Measurements from ENCODE around the gene DOCK9. TPM values are rescaled to one million over a fixed set of nuclear protein-coding genes. Genes with fewer than 3 reads are reported as not detected.

DOCK9 gene
- total and polyA plus RNA-seq, 9 donors: 31.0 to 75.3 (median 45.4) TPM

DNA sequence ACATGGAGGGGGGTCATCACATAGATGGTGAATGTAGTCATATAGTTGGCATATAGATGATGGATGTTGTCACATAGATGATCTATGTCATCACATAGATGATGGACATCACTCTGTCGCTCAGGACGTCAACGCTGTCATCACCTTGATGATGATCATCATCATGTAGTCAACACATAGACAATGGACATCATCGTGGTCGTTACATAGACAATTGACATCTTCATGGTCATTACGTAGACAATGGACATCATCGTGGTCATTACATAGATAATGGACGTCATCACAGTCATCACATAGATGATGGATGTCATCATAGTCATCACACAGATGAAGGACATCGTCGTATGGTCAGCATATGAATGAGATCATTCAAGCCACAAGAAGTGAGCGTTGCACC lies 196.8 kb downstream of the DOCK9 start:
- WGBS, 3 donors: 72 to 86% (median 77%) methylated on average over 11 of the region's 11 CpGs
- TF ChIP-seq, protein P1, sequence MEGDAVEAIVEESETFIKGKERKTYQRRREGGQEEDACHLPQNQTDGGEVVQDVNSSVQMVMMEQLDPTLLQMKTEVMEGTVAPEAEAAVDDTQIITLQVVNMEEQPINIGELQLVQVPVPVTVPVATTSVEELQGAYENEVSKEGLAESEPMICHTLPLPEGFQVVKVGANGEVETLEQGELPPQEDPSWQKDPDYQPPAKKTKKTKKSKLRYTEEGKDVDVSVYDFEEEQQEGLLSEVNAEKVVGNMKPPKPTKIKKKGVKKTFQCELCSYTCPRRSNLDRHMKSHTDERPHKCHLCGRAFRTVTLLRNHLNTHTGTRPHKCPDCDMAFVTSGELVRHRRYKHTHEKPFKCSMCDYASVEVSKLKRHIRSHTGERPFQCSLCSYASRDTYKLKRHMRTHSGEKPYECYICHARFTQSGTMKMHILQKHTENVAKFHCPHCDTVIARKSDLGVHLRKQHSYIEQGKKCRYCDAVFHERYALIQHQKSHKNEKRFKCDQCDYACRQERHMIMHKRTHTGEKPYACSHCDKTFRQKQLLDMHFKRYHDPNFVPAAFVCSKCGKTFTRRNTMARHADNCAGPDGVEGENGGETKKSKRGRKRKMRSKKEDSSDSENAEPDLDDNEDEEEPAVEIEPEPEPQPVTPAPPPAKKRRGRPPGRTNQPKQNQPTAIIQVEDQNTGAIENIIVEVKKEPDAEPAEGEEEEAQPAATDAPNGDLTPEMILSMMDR (IDR thresholded peaks at IDR 0.05): no peak
- no peak for TF ChIP-seq EP300 (IDR thresholded peaks at IDR 0.05)
- TF ChIP-seq POLR2A (IDR thresholded peaks at IDR 0.05): no peak
- intact Hi-C loops (cut with DNase I): no loop called here
- no peak overlapping the region for H3K27ac ChIP-seq
- no peaks in the 10 kb centered on the region for H3K4me1 ChIP-seq (ENCODE audit: insufficient read depth)
- H3K4me3 ChIP-seq: no peak overlapping the region
- no peak for DNase-seq
- H3K36me3 ChIP-seq: no peaks in the 10 kb centered on the region
- H3K27me3 ChIP-seq: no peaks in the 10 kb centered on the region
- H3K9me3 ChIP-seq: no peaks in the 10 kb centered on the region

DNA sequence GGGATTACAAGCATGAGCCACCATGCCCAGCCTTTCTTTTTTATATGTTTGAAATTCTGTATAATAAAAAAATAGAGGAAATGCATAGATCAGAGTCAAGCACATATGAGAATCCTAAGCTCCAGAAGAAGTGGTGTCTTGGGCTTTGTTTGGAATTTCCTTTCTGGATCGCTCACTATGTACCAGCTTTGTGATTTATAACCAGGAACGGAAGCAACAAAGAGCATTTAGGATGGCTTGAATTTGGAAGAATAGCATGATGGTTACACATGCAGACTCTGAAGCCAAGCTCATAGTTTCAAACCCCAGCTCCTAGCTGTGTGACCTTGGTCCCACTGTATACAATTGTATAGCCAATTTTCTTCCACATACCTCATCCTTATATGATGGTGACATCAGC lies 197.4 kb downstream of the DOCK9 start:
- Histone ChIP-seq H3K27ac (no peak overlapping the region), H3K9me3 (no peaks in the 10 kb centered on the region), H3K4me1 (ENCODE audit: insufficient read depth) (no peaks in the 10 kb centered on the region), H3K4me3 (no peak overlapping the region), H3K27me3 (no peaks in the 10 kb centered on the region), H3K36me3 (no peaks in the 10 kb centered on the region)
- TF ChIP-seq, protein P1 (IDR thresholded peaks at IDR 0.05): no peak
- no peak for TF ChIP-seq POLR2A (IDR thresholded peaks at IDR 0.05)
- TF ChIP-seq EP300 (IDR thresholded peaks at IDR 0.05): no peak
- 51 to 63% (median 58%) methylated on average over 2 of the region's 2 CpGs for WGBS, 3 donors
- DNase-seq: no peak
- intact Hi-C loops (cut with DNase I): no loop called here

DNA sequence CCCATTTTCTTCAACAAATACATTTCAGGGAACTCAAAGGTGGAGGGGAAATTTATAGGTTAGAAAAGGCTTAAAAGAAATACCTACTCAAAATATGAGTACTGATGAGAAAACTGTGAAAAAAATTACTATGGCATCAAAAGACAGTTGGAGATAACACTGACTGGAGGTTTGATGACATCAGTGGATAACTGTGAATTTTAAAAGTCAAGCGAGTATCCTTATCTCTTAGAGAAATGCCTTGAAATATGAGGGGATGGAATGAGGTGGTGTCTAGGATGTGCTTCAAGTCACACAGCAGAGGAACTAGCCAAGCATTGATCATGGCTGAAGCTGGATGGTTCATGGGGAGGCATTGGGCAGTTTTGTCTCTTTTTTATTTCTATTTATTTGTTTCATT lies 198.2 kb downstream of the DOCK9 start:
- no peaks in the 10 kb centered on the region for H3K4me1 ChIP-seq (ENCODE audit: insufficient read depth)
- intact Hi-C loops (cut with DNase I): no loop called here
- H3K27ac ChIP-seq: no peak overlapping the region
- H3K36me3 ChIP-seq: no peaks in the 10 kb centered on the region
- H3K27me3 ChIP-seq: no peaks in the 10 kb centered on the region
- no peaks in the 10 kb centered on the region for H3K9me3 ChIP-seq
- TF ChIP-seq POLR2A (IDR thresholded peaks at IDR 0.05) (no peak), EP300 (IDR thresholded peaks at IDR 0.05) (no peak)
- TF ChIP-seq, protein P1 (IDR thresholded peaks at IDR 0.05): no peak
- H3K4me3 ChIP-seq: no peak overlapping the region
- 48 to 56% (median 55%) methylated on average over 1 of the region's 1 CpG for WGBS, 3 donors
- DNase-seq: no peak

DNA sequence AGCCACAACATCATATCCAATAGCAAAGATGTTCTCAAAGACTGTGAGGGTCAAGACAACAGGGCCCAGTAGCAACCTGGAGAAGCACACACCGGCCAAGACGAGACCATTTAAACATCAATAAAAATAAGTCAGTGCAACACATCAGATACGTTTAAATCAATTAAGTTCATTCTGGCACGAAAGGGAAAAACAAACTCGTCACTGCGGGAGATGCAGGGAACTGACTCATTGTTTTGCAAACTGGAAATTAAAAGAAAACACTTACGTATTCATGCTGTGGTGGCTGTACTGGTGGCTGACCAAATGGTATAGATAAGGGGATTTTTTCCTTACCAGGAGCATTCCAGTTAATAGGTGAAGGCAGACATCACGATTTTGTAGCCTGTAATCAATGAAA lies 199.1 kb downstream of the DOCK9 start:
- WGBS, 3 donors: 26 to 53% (median 46%) methylated on average over 8 of the region's 8 CpGs
- intact Hi-C loops (cut with DNase I): no loop called here
- Histone ChIP-seq H3K4me1 (ENCODE audit: insufficient read depth) (no peaks in the 10 kb centered on the region), H3K4me3 (no peak overlapping the region), H3K27ac (no peak overlapping the region), H3K36me3 (no peaks in the 10 kb centered on the region), H3K27me3 (no peaks in the 10 kb centered on the region), H3K9me3 (no peaks in the 10 kb centered on the region)
- DNase-seq: no peak
- TF ChIP-seq, protein P1 (IDR thresholded peaks at IDR 0.05): no peak
- TF ChIP-seq POLR2A (IDR thresholded peaks at IDR 0.05): no peak
- no peak for TF ChIP-seq EP300 (IDR thresholded peaks at IDR 0.05)

DNA sequence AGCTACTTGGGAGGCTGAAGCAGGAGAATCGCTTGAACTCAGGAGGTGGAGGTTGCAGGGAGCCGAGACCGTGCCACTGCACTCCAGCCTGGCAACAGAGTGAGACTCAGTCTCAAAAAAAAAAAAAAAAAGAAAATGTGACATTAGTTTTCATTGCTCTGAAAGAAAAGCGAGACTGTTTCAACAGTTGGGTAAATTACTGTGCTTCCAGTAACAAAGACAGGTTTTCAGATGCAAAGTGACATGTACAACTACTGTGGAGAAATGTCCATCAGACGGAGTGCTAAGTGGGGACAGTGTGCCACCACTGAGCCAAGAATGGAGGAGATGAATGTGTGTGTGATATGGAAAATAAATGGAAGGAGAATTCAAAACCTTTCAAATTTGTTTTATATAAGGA lies 201.2 kb downstream of the DOCK9 start:
- TF ChIP-seq POLR2A (IDR thresholded peaks at IDR 0.05) (no peak), EP300 (IDR thresholded peaks at IDR 0.05) (no peak)
- TF ChIP-seq, protein P1 (IDR thresholded peaks at IDR 0.05): no peak

More for the DNA sequence above, 201.2 kb downstream of the DOCK9 start:
- intact Hi-C loops (cut with DNase I): no loop called here
- H3K27me3 ChIP-seq: no peaks in the 10 kb centered on the region
- no peak overlapping the region for H3K4me3 ChIP-seq
- no peaks in the 10 kb centered on the region for H3K9me3 ChIP-seq
- no peaks in the 10 kb centered on the region for H3K36me3 ChIP-seq
- DNase-seq: no peak
- no peak overlapping the region for H3K27ac ChIP-seq
- H3K4me1 ChIP-seq (ENCODE audit: insufficient read depth): no peaks in the 10 kb centered on the region
- 74 to 89% (median 81%) methylated on average over 5 of the region's 5 CpGs for WGBS, 3 donors

All from ovary (tissue), 9 donors.